Muscle of leg (tissue), 16 donors: Measurements from ENCODE around the gene MIP. TPM values are rescaled to one million over a fixed set of nuclear protein-coding genes. Genes with fewer than 3 reads are reported as not detected.
A peak's percentile ranks its signal among the peaks of the same experiment; 100 is the strongest.
"Not testable (repeated sequence)": the region's sequence is repeated elsewhere in the genome, so short reads cannot be mapped to it uniquely, and the experiment has no call there.

Source experiments
- DNase-seq: peaks from one replicate; pipeline ENCODE4 v3.0.0; 2013
- H3K27ac ChIP-seq: one replicate; pipeline ENCODE4 v1.5.1; 2013; ENCODE audit warnings: mild to moderate bottlenecking, low read length, control low read depth
- H3K27me3 ChIP-seq: one replicate; pipeline ENCODE4 v1.6.1; 2013; ENCODE audit warnings: low read length; ENCODE audit not compliant: control insufficient read depth, insufficient read depth
- H3K36me3 ChIP-seq: one replicate; pipeline ENCODE4 v1.6.1; 2013; ENCODE audit warnings: low read length; ENCODE audit not compliant: control insufficient read depth, insufficient read depth
- H3K4me1 ChIP-seq: one replicate; pipeline ENCODE4 v1.6.1; 2013; ENCODE audit warnings: low read length; ENCODE audit not compliant: control insufficient read depth, insufficient read depth
- H3K4me3 ChIP-seq: one replicate; pipeline ENCODE4 v1.5.1; 2013; ENCODE audit warnings: low read length, control low read depth
- H3K9me3 ChIP-seq: replicated peaks from 2 replicates; pipeline ENCODE4 v1.6.1; 2013; ENCODE audit warnings: low read depth, low read length; ENCODE audit not compliant: control insufficient read depth
- whole genome bisulfite sequencing: methylation state at CpG from one replicate; pipeline ENCODE4 v1.1.5; 2013; ENCODE audit warnings: missing lambda C conversion rate; ENCODE audit not compliant: insufficient coverage; 5-methylcytosine and 5-hydroxymethylcytosine counted together
- long read RNA-seq, 11 donors: transcript quantifications; one replicate each; lab custom pipeline, GENCODE V29; 2026
- polyA plus RNA-seq, 8 donors: library from polyadenylated mRNA; unstranded; fragments of 120-200 nt; gene quantifications; one replicate each; pipeline versions ENCODE4 v1.2.1 to v1.2.3, GENCODE V29; 2013; ENCODE audit warnings: inconsistent platforms in 1 of 8, low replicate concordance in 1 of 8; ENCODE audit not compliant: insufficient read length in 8 of 8, insufficient read depth in 1 of 8
- total RNA-seq: library from RNA; stranded (reverse); fragments of 120-200 nt; gene quantifications from one replicate; pipeline ENCODE4 v1.2.4, GENCODE V29; 2013

Gene MIP
- total RNA-seq, result not detected
- under 1 TPM in 4 of 8 donors, not detected in 4; 0.09 to 0.36 (median 0.18) TPM for polyA plus RNA-seq
- long read RNA-seq, donor 1, result 0 reads
- long read RNA-seq, donor 2, result 0 reads
- long read RNA-seq, donor 3, result 0 reads
- long read RNA-seq, donor 4, result 0 reads
- long read RNA-seq, donor 5, result 0 reads
- long read RNA-seq, donor 6, result 0 reads
- long read RNA-seq, donor 7, result 0 reads
- long read RNA-seq, donor 8, result 0 reads
- long read RNA-seq, donor 9, result 0 reads
- long read RNA-seq, donor 10, result 0 reads
- long read RNA-seq, donor 11, result 0 reads

DNA sequence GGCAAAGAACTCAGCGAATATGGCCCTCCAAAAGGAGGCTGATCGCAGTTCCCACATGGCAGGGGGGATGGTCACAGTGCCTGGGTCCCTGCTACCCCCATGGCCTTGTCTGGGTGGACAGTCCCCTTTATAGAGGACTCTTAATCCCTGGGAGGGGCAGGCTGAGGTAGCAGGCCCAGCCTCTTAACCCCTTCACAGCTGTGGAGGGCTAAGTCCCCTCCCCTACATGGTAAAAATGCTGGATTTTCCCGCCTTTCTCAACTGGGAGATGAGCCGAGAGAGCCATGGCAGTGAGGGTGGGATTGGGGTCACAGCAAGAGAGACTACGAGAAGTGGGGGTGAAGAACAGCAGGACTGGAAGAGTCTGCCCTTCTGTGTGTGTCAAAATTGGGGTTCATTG is at the start of gene MIP:
MIP (minus strand) TSS at position 101 of the 400 bp plus-strand sequence; CDS start at position 57, 44 bp downstream.
- Histone ChIP-seq H3K4me3 (no peak within 1 kb of the TSS), H3K27ac (no peak within 1 kb of the TSS), H3K36me3 (no peaks in the 10 kb centered on the region), H3K9me3 (no peaks in the 10 kb centered on the region), H3K27me3 (peaks cover 7% of the 10 kb centered on the region), H3K4me1 (peaks cover 5% of the 10 kb centered on the region)
- WGBS, result 86% methylated on average over 2 of the region's 5 CpGs
- no peak for DNase-seq

DNA sequence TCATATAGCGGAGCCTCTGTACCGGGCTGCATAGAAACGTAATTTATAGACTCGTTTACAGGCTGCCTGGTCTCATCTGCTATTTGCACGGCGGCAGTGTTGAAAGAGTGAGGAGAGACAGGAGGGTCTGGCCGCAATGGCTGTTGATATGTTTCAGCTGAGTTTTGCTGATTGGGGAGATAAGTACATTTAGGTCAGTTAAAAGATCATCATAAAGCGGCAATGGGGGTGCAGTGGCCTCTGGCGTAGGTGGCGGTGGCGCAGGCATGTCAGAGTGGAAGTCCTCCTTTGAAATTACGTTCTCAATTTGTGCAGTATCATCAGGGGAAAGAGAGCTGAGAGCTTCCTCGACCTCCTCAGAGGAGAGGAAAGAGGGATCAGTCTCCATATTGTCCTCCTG is 45.4 kb upstream of the MIP start:
- H3K4me3 ChIP-seq, result not testable (repeated sequence)
- WGBS, result 59% methylated on average over 9 of the region's 13 CpGs
- H3K27me3 ChIP-seq, result peaks cover 20% of the 10 kb centered on the region

GRCh38 chr12:56499452-56499851 is 45.0 kb upstream of the MIP start:
- not testable (repeated sequence) for H3K9me3 ChIP-seq, H3K36me3 ChIP-seq, DNase-seq, H3K27ac ChIP-seq, H3K4me3 ChIP-seq, H3K4me1 ChIP-seq
- peaks cover 20% of the 10 kb centered on the region for H3K27me3 ChIP-seq
- WGBS, result 34% methylated on average over 9 of the region's 9 CpGs

More for the DNA sequence above, 45.4 kb upstream of the MIP start:
- not testable (repeated sequence) for H3K36me3 ChIP-seq, H3K9me3 ChIP-seq, DNase-seq, H3K4me1 ChIP-seq, H3K27ac ChIP-seq

- not testable (repeated sequence) for H3K27ac ChIP-seq, DNase-seq, H3K4me3 ChIP-seq, H3K9me3 ChIP-seq, H3K36me3 ChIP-seq, H3K4me1 ChIP-seq
- peaks cover 20% of the 10 kb centered on the region for H3K27me3 ChIP-seq
- WGBS, result 39% methylated on average over 4 of the region's 14 CpGs
Measured at GRCh38 chr12:56498126-56498902, 43.9 kb upstream of the MIP start.

- not testable (repeated sequence) for H3K36me3 ChIP-seq, H3K4me1 ChIP-seq, H3K9me3 ChIP-seq, H3K4me3 ChIP-seq, H3K27ac ChIP-seq
- WGBS, result no CpG with 5 or more reads among the region's 17 CpGs
- peak; percentile 50 for DNase-seq
- H3K27me3 ChIP-seq, result peaks cover 22% of the 10 kb centered on the region
Measured at GRCh38 chr12:56496704-56497103, 42.2 kb upstream of the MIP start.

GRCh38 chr12:56494481-56494880 is 40.0 kb upstream of the MIP start:
- 97% methylated on average over 17 of the region's 27 CpGs for WGBS
- not testable (repeated sequence) for H3K9me3 ChIP-seq, DNase-seq, H3K4me3 ChIP-seq, H3K36me3 ChIP-seq, H3K4me1 ChIP-seq, H3K27ac ChIP-seq
- H3K27me3 ChIP-seq, result peaks cover 30% of the 10 kb centered on the region

GRCh38 chr12:56494106-56494415 is 39.6 kb upstream of the MIP start:
- DNase-seq, H3K36me3 ChIP-seq, H3K4me3 ChIP-seq, H3K27ac ChIP-seq, H3K9me3 ChIP-seq, H3K4me1 ChIP-seq: not testable (repeated sequence)
- peaks cover 30% of the 10 kb centered on the region for H3K27me3 ChIP-seq
- 94% methylated on average over 12 of the region's 15 CpGs for WGBS

GRCh38 chr12:56493409-56494105 is 39.1 kb upstream of the MIP start:
- not testable (repeated sequence) for H3K4me1 ChIP-seq, H3K27ac ChIP-seq, H3K4me3 ChIP-seq, H3K9me3 ChIP-seq, DNase-seq, H3K36me3 ChIP-seq
- peaks cover 32% of the 10 kb centered on the region for H3K27me3 ChIP-seq
- 90% methylated on average over 18 of the region's 31 CpGs for WGBS

DNA sequence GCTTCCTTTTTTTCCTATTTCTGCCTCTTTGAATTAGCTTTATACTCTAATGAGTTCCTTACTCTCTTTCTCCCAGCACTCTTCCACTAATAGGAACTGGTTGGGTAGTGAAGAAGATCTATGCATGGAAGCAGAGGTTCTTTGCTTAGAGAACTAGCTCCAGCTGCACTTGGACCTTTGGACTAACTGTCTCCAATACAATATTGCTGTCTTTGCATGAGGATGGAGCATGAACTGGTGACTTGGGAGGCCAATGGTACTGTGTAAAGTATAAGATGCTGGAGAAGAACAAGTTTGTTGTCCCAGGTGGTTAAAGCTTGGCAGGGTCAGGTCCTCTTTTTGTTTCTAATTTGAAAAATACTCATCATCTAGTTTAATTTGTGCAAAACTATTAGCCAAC is 35.9 kb upstream of the MIP start:
- no peak for DNase-seq
- H3K9me3 ChIP-seq, result no peaks in the 10 kb centered on the region
- H3K4me1 ChIP-seq, result peaks cover 16% of the 10 kb centered on the region
- H3K36me3 ChIP-seq, result no peaks in the 10 kb centered on the region
- H3K27ac ChIP-seq, result no peak overlapping the region
- peaks cover 50% of the 10 kb centered on the region for H3K27me3 ChIP-seq
- H3K4me3 ChIP-seq, result no peak overlapping the region
